GM23338 (cell line): ENCODE results near the gene CSTF2T. TPM values are rescaled to one million over a fixed set of nuclear protein-coding genes. Genes with fewer than 3 reads are reported as not detected.

ENCODE experiments used
- ATAC-seq: fragments of 200-7000 bp; cut with Tn5 transposase; 3 replicates; pipeline ENCODE4 v1.9.1; 2020
- DNase-seq: peaks from one replicate; pipeline ENCODE4 v3.0.0-alpha.2; 2015; ENCODE audit warnings: low spot score
- H2AFZ ChIP-seq: fragments of 200-600 bp; sonication (generic); 2 replicates; pipeline ENCODE4 v1.8.0; 2016; ENCODE audit warnings: antibody characterized with exemption, mild to moderate bottlenecking, moderate library complexity
- H3F3A ChIP-seq: fragments of 200-600 bp; sonication (generic); replicated peaks from 2 replicates; pipeline ENCODE4 v1.8.0; 2017; ENCODE audit warnings: antibody characterized with exemption, mixed run types, low read depth
- H3K27ac ChIP-seq: fragments of 200-600 bp; sonication (generic); 2 replicates; pipeline ENCODE4 v1.6.1; 2016; ENCODE audit warnings: low read depth
- H3K27me3 ChIP-seq: fragments of 200-600 bp; sonication (generic); 2 replicates; pipeline ENCODE4 v1.8.0; 2016; ENCODE audit warnings: mild to moderate bottlenecking, mixed run types, moderate library complexity; ENCODE audit not compliant: insufficient read depth
- H3K36me3 ChIP-seq: fragments of 200-600 bp; sonication (generic); 2 replicates; pipeline ENCODE4 v1.8.0; 2016; ENCODE audit warnings: mild to moderate bottlenecking; ENCODE audit not compliant: insufficient read depth
- H3K4me1 ChIP-seq: fragments of 200-600 bp; sonication (generic); 2 replicates; pipeline ENCODE4 v1.8.0; 2016; ENCODE audit warnings: mild to moderate bottlenecking, moderate library complexity; ENCODE audit not compliant: insufficient read depth
- H3K4me2 ChIP-seq: fragments of 200-600 bp; sonication (generic); 2 replicates; pipeline ENCODE4 v1.7.1; 2017; ENCODE audit warnings: mixed run types
- H3K4me3 ChIP-seq: fragments of 200-600 bp; sonication (generic); 2 replicates; pipeline ENCODE4 v1.6.1; 2016; ENCODE audit warnings: mixed run types
- H3K79me2 ChIP-seq: fragments of 200-600 bp; sonication (generic); replicated peaks from 2 replicates; pipeline ENCODE4 v1.8.0; 2017; ENCODE audit warnings: mild to moderate bottlenecking; ENCODE audit not compliant: insufficient read depth
- H3K9me2 ChIP-seq: fragments of 200-600 bp; sonication (generic); 2 replicates; pipeline ENCODE4 v1.8.0; 2017; ENCODE audit not compliant: insufficient read depth
- H4K20me1 ChIP-seq: fragments of 200-600 bp; sonication (generic); replicated peaks from 2 replicates; pipeline ENCODE4 v1.8.0; 2017; ENCODE audit warnings: mild to moderate bottlenecking; ENCODE audit not compliant: insufficient read depth
- H3K27ac Mint-ChIP-seq: 2 replicates; pipeline ENCODE4 v1.8.0; 2020; ENCODE audit warnings: inconsistent platforms, mild to moderate bottlenecking, moderate library complexity, mixed read lengths
- H3K27me3 Mint-ChIP-seq: 3 replicates; pipeline ENCODE4 v1.8.0; 2022; ENCODE audit warnings: low read depth, mild to moderate bottlenecking, moderate library complexity, mixed read lengths, inconsistent platforms; ENCODE audit not compliant: insufficient read depth, poor library complexity
- H3K36me3 Mint-ChIP-seq: 3 replicates; pipeline ENCODE4 v1.8.0; 2021; ENCODE audit warnings: low read depth, mild to moderate bottlenecking, inconsistent platforms, moderate library complexity, mixed read lengths
- H3K4me1 Mint-ChIP-seq: 3 replicates; pipeline ENCODE4 v1.8.0; 2020; ENCODE audit warnings: mild to moderate bottlenecking, inconsistent platforms, mixed read lengths
- H3K4me3 Mint-ChIP-seq: 3 replicates; pipeline ENCODE4 v1.8.0; 2021; ENCODE audit warnings: moderate library complexity, mild to moderate bottlenecking, inconsistent platforms, mixed read lengths
- H3K9me3 Mint-ChIP-seq: 3 replicates; pipeline ENCODE4 v1.8.0; 2020; ENCODE audit warnings: moderate library complexity, mild to moderate bottlenecking, inconsistent platforms, mixed read lengths
- CTCF ChIP-seq, 2 experiments: fragments of 200-600 bp in 1 of 2; sonication (generic) in 1 of 2; conservative IDR thresholded peaks; 2 replicates each; pipeline versions ENCODE4 v1.5.1 to v1.6.1; 2016 to 2017; ENCODE audit warnings: antibody characterized with exemption in 2 of 2, low read depth in 2 of 2, mild to moderate bottlenecking in 2 of 2, moderate library complexity in 1 of 2
- ETS1 ChIP-seq: IDR thresholded peaks from 2 replicates; pipeline ENCODE4 v1.6.1; 2016; ENCODE audit warnings: antibody characterized with exemption
- EZH2 ChIP-seq: fragments of 200-600 bp; sonication (generic); IDR thresholded peaks from one replicate; pipeline ENCODE4 v1.8.0; 2017; ENCODE audit warnings: antibody characterized with exemption, mild to moderate bottlenecking, low read depth; ENCODE audit not compliant: unreplicated experiment
- EZH2phosphoT487 ChIP-seq: fragments of 200-600 bp; sonication (generic); IDR thresholded peaks from one replicate; pipeline ENCODE4 v1.8.1; 2018; ENCODE audit warnings: antibody characterized with exemption; ENCODE audit not compliant: unreplicated experiment
- POLR2AphosphoS5 ChIP-seq: IDR thresholded peaks from 2 replicates; pipeline ENCODE4 v1.6.1; 2016; ENCODE audit warnings: antibody characterized with exemption, low read depth
- ZNF331 ChIP-seq: fragments of 250-450 bp; sonication (Bioruptor Pico); IDR thresholded peaks from 2 replicates; pipeline ENCODE4 v1.5.0; 2020; ENCODE audit warnings: low read depth, mild to moderate bottlenecking, moderate library complexity
- ZNF462 ChIP-seq: fragments of 250-450 bp; sonication (Bioruptor Pico); IDR thresholded peaks from 2 replicates; pipeline ENCODE4 v1.5.0; 2020; ENCODE audit warnings: mild to moderate bottlenecking, moderate library complexity
- polyA plus RNA-seq: library from polyadenylated mRNA; unstranded; fragments of >200 nt; fragmentation: Nextera tagmentation; extraction: Ambion mirVana; gene quantifications from 2 replicates; pipeline ENCODE4 v1.2.1, GENCODE V29; 2016
- total RNA-seq: library from RNA; depleted of rRNA; stranded (reverse); fragments of >200 nt; shearing (Covaris generic); gene quantifications from 2 replicates; pipeline ENCODE4 v1.2.3, GENCODE V29; 2014

CSTF2T gene
- total and polyA plus RNA-seq, 2 experiments from 2014 or later: 9.8 to 31.9 TPM

- ATAC-seq (no peak), DNase-seq (no peak)
- no peaks in the 10 kb centered on the region for H4K20me1 ChIP-seq
- Mint-ChIP-seq H3K27ac (no peak overlapping the region), H3K4me3 (no peak overlapping the region), H3K27me3 (no peaks in the 10 kb centered on the region), H3K36me3 (no peaks in the 10 kb centered on the region), H3K4me1 (peaks cover 9% of the 10 kb centered on the region), H3K9me3 (no peaks in the 10 kb centered on the region)
- no peak for TF ChIP-seq POLR2AphosphoS5
- TF ChIP-seq ETS1: no peak
- no peak for TF ChIP-seq EZH2phosphoT487
- TF ChIP-seq EZH2: no peak
- no peak for TF ChIP-seq ZNF331 (CRISPR knock-in tag)
- TF ChIP-seq CTCF (conservative IDR thresholded peaks at IDR 0.05; ENCODE audit: low read depth in 2 of 2): no peak
- no peak for TF ChIP-seq ZNF462 (CRISPR knock-in tag)
- H3K4me3 ChIP-seq: no peak overlapping the region
- no peak overlapping the region for H3K27ac ChIP-seq
- no peaks in the 10 kb centered on the region for H3K79me2 ChIP-seq
- no peaks in the 10 kb centered on the region for H3F3A ChIP-seq
- H3K9me2 ChIP-seq: no peaks in the 10 kb centered on the region
- no peaks in the 10 kb centered on the region for H3K36me3 ChIP-seq
- H3K4me2 ChIP-seq: no peak overlapping the region
- H3K4me1 ChIP-seq: no peaks in the 10 kb centered on the region
- no peak overlapping the region for H2AFZ ChIP-seq
- H3K27me3 ChIP-seq: no peaks in the 10 kb centered on the region
Observed at GRCh38 chr10:51659344-51659743, 40.1 kb downstream of the CSTF2T start.
